Endothelial cell of hepatic sinusoid (primary cell): ENCODE data around the gene GPR37L1.
"Not testable (repeated sequence)": the region's sequence is repeated elsewhere in the genome, so short reads cannot be mapped to it uniquely, and the experiment has no call there.

Source experiments
- in situ Hi-C: cut with HindIII; loops from 2 replicates; pipeline ENCODE4 v1.10.0; 2017; ENCODE audit warnings: low sequenced_read_pairs

Gene GPR37L1

GRCh38 chr1:202165267-202165941 is 42.7 kb downstream of the GPR37L1 start:
- in situ Hi-C loops, result no loop called here

GRCh38 chr1:202165942-202166843 is 43.5 kb downstream of the GPR37L1 start:
- in situ Hi-C loops, result no loop called here

- in situ Hi-C loops, result not testable (repeated sequence)
These were observed 44.3 kb downstream of the GPR37L1 start for GRCh38 chr1:202167054-202167453.

GRCh38 chr1:202167708-202168415 is 45.1 kb downstream of the GPR37L1 start:
- in situ Hi-C loops, result no loop called here

GRCh38 chr1:202168861-202169260 is 46.1 kb downstream of the GPR37L1 start:
- in situ Hi-C loops, result no loop called here

GRCh38 chr1:202170726-202171125 is 48.0 kb downstream of the GPR37L1 start:
- in situ Hi-C loops, result no loop called here

GRCh38 chr1:202171292-202172014 is 48.7 kb downstream of the GPR37L1 start:
- in situ Hi-C loops, result no loop called here

GRCh38 chr1:202172015-202172355 is 49.3 kb downstream of the GPR37L1 start:
- in situ Hi-C loops, result no loop called here

- in situ Hi-C loops, result no loop called here
These were observed 51.3 kb downstream of the GPR37L1 start for GRCh38 chr1:202173993-202174392.

GRCh38 chr1:202176949-202177927 is 54.5 kb downstream of the GPR37L1 start:
- in situ Hi-C loops, result no loop called here

GRCh38 chr1:202179828-202180750 is 57.4 kb downstream of the GPR37L1 start:
- in situ Hi-C loops, result no loop called here

GRCh38 chr1:202180751-202181139 is 58.0 kb downstream of the GPR37L1 start:
- in situ Hi-C loops, result not testable (repeated sequence)

- in situ Hi-C loops, result no loop called here
These were observed 58.9 kb downstream of the GPR37L1 start for GRCh38 chr1:202181586-202181985.

GRCh38 chr1:202182040-202182877 is 59.5 kb downstream of the GPR37L1 start:
- in situ Hi-C loops, result no loop called here
